GM10847 (cell line): ENCODE results near the gene PBRM1.

Source experiments
- POLR2A ChIP-seq: IDR thresholded peaks from 2 replicates; pipeline ENCODE4 v1.6.1; 2011; ENCODE audit not compliant: insufficient read length; ENCODE audit errors: extremely low read depth

Gene PBRM1

GRCh38 chr3:52521881-52522650 lies 163.6 kb downstream of the PBRM1 start:
- no peak for TF ChIP-seq POLR2A

- no peak for TF ChIP-seq POLR2A
Measured at GRCh38 chr3:52521488-52521824, 164.3 kb downstream of the PBRM1 start.

- TF ChIP-seq POLR2A = no peak
Measured at GRCh38 chr3:52520716-52521487, 164.8 kb downstream of the PBRM1 start.

GRCh38 chr3:52520141-52520667 lies 165.5 kb downstream of the PBRM1 start:
- TF ChIP-seq POLR2A = no peak

- no peak for TF ChIP-seq POLR2A
Measured at GRCh38 chr3:52519445-52520140, 166.1 kb downstream of the PBRM1 start.

- no peak for TF ChIP-seq POLR2A
Measured at GRCh38 chr3:52518723-52519444, 166.8 kb downstream of the PBRM1 start.

GRCh38 chr3:52517796-52518722 lies 167.7 kb downstream of the PBRM1 start:
- TF ChIP-seq POLR2A = no peak

GRCh38 chr3:52516509-52517195 lies 169.1 kb downstream of the PBRM1 start:
- no peak for TF ChIP-seq POLR2A

GRCh38 chr3:52515192-52515591 lies 170.5 kb downstream of the PBRM1 start:
- TF ChIP-seq POLR2A = no peak

- no peak for TF ChIP-seq POLR2A
Measured at GRCh38 chr3:52514576-52514975, 171.1 kb downstream of the PBRM1 start.

GRCh38 chr3:52513281-52513680 lies 172.4 kb downstream of the PBRM1 start:
- TF ChIP-seq POLR2A = no peak

- no peak for TF ChIP-seq POLR2A
Measured at GRCh38 chr3:52512727-52513126, 173.0 kb downstream of the PBRM1 start.

GRCh38 chr3:52512105-52512504 lies 173.6 kb downstream of the PBRM1 start:
- TF ChIP-seq POLR2A = no peak

GRCh38 chr3:52511509-52511908 lies 174.2 kb downstream of the PBRM1 start:
- TF ChIP-seq POLR2A = no peak

GRCh38 chr3:52509753-52510328 lies 175.9 kb downstream of the PBRM1 start:
- TF ChIP-seq POLR2A = no peak
